ENCODE measurements around the gene SMPD1.
"Not testable (repeated sequence)": the region's sequence is repeated elsewhere in the genome, so short reads cannot be mapped to it uniquely, and the experiment has no call there.

Gene SMPD1

GRCh38 chr11:6390718-6391469 is 620 bp downstream of the SMPD1 start:
- DNase-seq (ENCODE audit: low spot score) = no peak

GRCh38 chr11:6391537-6392134 is 1.4 kb downstream of the SMPD1 start:
- no peak for DNase-seq (ENCODE audit: low spot score)

GRCh38 chr11:6392251-6392650 is 2.0 kb downstream of the SMPD1 start:
- DNase-seq (ENCODE audit: low spot score) = not testable (repeated sequence)

- DNase-seq (ENCODE audit: low spot score) = no peak
Observed at GRCh38 chr11:6393989-6394670, 3.9 kb downstream of the SMPD1 start.

- no peak for DNase-seq (ENCODE audit: low spot score)
Observed at GRCh38 chr11:6395470-6396060, 5.3 kb downstream of the SMPD1 start.

- DNase-seq (ENCODE audit: low spot score) = no peak
Observed at GRCh38 chr11:6397156-6397555, 6.9 kb downstream of the SMPD1 start.

- no peak for DNase-seq (ENCODE audit: low spot score)
Observed at GRCh38 chr11:6397636-6398035, 7.4 kb downstream of the SMPD1 start.

GRCh38 chr11:6400431-6401345 is 10.4 kb downstream of the SMPD1 start:
- no peak for DNase-seq (ENCODE audit: low spot score)

- no peak for DNase-seq (ENCODE audit: low spot score)
Observed at GRCh38 chr11:6401464-6401863, 11.2 kb downstream of the SMPD1 start.

- DNase-seq (ENCODE audit: low spot score) = no peak
Observed at GRCh38 chr11:6402061-6402470, 11.8 kb downstream of the SMPD1 start.

GRCh38 chr11:6402561-6402981 is 12.3 kb downstream of the SMPD1 start:
- no peak for DNase-seq (ENCODE audit: low spot score)

- DNase-seq (ENCODE audit: low spot score) = no peak
Observed at GRCh38 chr11:6403539-6403938, 13.3 kb downstream of the SMPD1 start.

- DNase-seq (ENCODE audit: low spot score) = no peak
Observed at GRCh38 chr11:6404342-6405051, 14.2 kb downstream of the SMPD1 start.

GRCh38 chr11:6405052-6405667 is 14.9 kb downstream of the SMPD1 start:
- DNase-seq (ENCODE audit: low spot score) = no peak

GRCh38 chr11:6405846-6406245 is 15.6 kb downstream of the SMPD1 start:
- no peak for DNase-seq (ENCODE audit: low spot score)

GRCh38 chr11:6406370-6406769 is 16.1 kb downstream of the SMPD1 start:
- DNase-seq (ENCODE audit: low spot score) = peak; percentile 44

- DNase-seq (ENCODE audit: low spot score) = no peak
Observed at GRCh38 chr11:6410695-6411430, 20.6 kb downstream of the SMPD1 start.

GRCh38 chr11:6411594-6412031 is 21.3 kb downstream of the SMPD1 start:
- no peak for DNase-seq (ENCODE audit: low spot score)

- no peak for DNase-seq (ENCODE audit: low spot score)
Observed at GRCh38 chr11:6413791-6414201, 23.5 kb downstream of the SMPD1 start.

- no peak for DNase-seq (ENCODE audit: low spot score)
Observed at GRCh38 chr11:6414874-6415328, 24.6 kb downstream of the SMPD1 start.

All from HuH-7.5 (cell line).